Measurements from ENCODE around the gene CSTPP1. TPM values are rescaled to one million over a fixed set of nuclear protein-coding genes. Genes with fewer than 3 reads are reported as not detected.

Gene CSTPP1
- total RNA-seq, 2 experiments from 2014 or later = 14.5 to 18.2 TPM

DNA sequence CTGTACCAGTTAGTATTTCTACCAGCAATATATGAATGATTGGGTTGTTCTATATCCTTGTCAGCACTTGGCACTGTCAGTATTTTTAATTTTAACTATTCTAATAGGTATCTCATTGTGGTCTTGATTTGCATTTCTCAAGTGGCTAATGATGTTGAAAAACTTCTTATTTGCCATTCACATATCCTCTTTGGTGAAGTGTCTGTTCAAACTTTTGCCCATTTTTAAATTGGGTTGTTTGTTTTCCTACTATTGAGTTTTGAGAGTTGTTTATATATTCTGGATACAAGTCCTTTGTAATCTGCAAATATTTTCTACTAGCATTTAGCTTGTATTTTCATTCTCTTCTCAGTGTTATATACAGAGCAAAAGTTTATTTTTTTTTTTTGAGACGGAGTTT, 82.1 kb downstream of the CSTPP1 start:
- CTCF ChIA-PET = interaction anchor here (0.7 kb wide), 1 partner anchor 48 kb away, joined by 3 read pairs; no protein-coding TSS in a partner anchor

DNA sequence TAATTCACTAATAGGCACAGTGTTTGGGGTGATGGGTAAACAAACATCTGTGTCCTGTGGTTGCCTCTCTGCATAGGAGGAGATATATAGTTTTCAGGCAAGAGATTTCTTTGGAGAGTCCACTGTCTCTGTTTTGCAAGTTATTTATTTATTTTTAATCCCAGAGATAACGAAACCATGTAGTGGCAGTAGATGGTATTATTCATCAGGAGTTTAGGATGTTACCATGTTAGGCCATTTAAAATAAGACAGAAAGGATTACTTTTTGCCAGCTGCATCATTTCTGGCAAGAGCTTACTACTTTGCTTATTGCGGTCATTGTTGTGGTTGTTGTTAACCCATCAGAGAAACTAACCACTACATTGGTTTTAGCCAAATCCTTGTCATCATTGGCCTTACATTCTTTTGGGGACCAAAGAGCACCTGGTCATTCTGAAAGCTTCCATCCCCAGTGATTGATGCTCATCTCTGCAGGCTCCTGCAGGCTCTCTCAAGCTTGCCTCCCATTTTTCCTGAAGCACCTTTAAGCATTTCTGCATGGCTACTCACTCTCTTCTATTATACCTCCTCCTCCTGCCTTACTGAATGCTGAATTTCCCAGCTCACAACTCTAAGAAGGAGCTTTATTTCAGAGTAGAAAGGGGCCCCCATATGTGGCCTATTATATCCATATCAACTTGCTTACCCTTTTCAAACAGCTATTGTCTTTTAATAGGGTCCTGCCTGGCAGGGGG, 84.4 kb downstream of the CSTPP1 start:
- Mint-ChIP-seq H3K4me1 (peaks cover 4% of the 10 kb centered on the region), H3K27me3 (no peaks in the 10 kb centered on the region), H3K36me3 (no peaks in the 10 kb centered on the region), H3K4me3 (no peak overlapping the region), H3K9me3 (ENCODE audit: low read depth) (no peaks in the 10 kb centered on the region), H3K27ac (no peak overlapping the region)
- DNase-seq = no peak
- no peak for ATAC-seq
- CTCF ChIA-PET = no interaction called here

More for the DNA sequence above, 82.1 kb downstream of the CSTPP1 start:
- Mint-ChIP-seq H3K27me3 (no peaks in the 10 kb centered on the region), H3K27ac (no peak overlapping the region), H3K4me1 (peaks cover 4% of the 10 kb centered on the region), H3K36me3 (no peaks in the 10 kb centered on the region), H3K4me3 (no peak overlapping the region), H3K9me3 (ENCODE audit: low read depth) (no peaks in the 10 kb centered on the region)
- DNase-seq (no peak), ATAC-seq (no peak)

DNA sequence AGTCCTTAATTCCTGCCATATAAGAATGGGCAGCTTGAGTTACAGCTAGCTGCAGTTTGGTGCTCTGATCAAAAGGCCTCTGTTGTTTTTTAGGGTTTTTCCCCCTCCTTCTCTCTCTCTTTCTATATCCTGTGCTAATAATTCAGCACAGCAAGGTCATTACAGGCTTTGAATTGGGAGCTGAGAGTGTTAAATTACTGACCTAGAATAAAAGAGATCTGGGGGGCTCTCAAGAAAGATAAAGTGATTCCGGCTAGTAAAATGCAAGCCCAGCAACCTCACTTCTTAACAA, 84.9 kb downstream of the CSTPP1 start:
- H3K4me3 Mint-ChIP-seq = no peak overlapping the region
- peaks cover 4% of the 10 kb centered on the region for H3K4me1 Mint-ChIP-seq
- ATAC-seq (no peak), DNase-seq (no peak)
- H3K27ac Mint-ChIP-seq = no peak overlapping the region
- CTCF ChIA-PET = no interaction called here
- no peaks in the 10 kb centered on the region for H3K27me3 Mint-ChIP-seq
- H3K36me3 Mint-ChIP-seq = no peaks in the 10 kb centered on the region
- no peaks in the 10 kb centered on the region for H3K9me3 Mint-ChIP-seq (ENCODE audit: low read depth)

DNA sequence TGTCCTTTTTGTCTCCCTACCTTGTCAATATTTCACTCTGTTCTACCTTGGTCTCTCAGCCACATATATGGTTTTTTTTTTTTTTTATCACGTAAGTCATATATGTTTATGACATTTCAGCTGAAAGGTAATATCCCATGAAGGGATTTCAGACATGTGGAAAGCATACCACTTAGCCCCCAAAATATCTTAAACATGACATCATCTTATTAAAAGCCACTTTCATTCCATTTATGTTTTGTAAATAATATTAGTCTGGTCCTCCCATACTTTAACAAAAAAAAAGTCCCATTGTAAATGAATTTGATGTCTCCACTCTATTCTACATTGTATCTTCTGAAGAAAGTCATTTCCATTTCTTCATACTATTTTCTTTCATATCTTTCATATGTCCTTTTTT, 85.4 kb downstream of the CSTPP1 start:
- CTCF ChIA-PET = no interaction called here
- Mint-ChIP-seq H3K4me1 (peaks cover 4% of the 10 kb centered on the region), H3K36me3 (no peaks in the 10 kb centered on the region), H3K27ac (no peak overlapping the region), H3K27me3 (no peaks in the 10 kb centered on the region), H3K9me3 (ENCODE audit: low read depth) (no peaks in the 10 kb centered on the region), H3K4me3 (no peak overlapping the region)
- DNase-seq (no peak), ATAC-seq (no peak)

DNA sequence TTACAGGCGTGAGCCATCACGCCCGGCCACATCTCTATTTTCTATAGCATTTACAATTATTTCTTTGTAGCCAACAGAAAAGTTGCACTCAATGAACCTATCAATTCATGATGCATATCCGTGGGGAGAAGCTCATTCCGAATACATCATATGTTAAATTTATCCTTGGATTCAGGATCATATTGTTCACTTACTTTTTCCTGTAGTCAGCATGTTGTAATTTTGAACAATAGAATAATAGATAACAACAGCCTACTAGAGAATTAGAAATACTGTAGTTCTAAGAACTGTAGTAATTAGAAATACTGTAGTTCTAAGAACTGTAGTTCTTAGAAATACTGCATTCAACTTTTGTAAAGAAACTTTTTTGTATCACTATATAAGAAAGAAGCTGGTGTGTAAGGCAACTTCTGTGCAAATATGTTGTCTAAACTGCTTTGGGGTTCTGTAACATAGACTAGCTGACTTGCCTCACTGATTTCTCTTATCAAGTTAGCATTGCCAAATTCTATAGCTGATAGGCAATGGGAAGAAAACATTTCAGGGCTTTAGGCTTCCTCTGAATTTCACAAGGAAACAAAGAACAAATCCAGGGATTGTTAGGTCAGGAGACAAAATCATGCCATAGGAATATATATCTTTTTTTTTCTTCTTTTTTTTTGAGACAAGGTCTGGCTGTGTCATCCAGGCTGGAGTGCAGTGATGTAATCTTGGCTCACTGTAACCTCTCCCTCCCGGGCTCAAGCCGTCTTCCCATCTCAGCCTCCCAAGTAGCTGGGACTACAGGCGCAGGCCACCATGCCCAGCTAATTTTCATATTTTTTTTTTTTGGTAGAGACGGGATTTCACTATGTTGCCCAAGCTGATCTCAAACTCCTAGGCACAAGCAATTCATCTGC, 91.9 kb downstream of the CSTPP1 start:
- H3K4me1 Mint-ChIP-seq = peaks cover 6% of the 10 kb centered on the region
- no peak overlapping the region for H3K4me3 Mint-ChIP-seq
- no peak overlapping the region for H3K27ac Mint-ChIP-seq
- H3K27me3 Mint-ChIP-seq = no peaks in the 10 kb centered on the region
- no peaks in the 10 kb centered on the region for H3K9me3 Mint-ChIP-seq (ENCODE audit: low read depth)
- DNase-seq (no peak), ATAC-seq (no peak)
- CTCF ChIA-PET = interaction anchor here (1.1 to 1.3 kb wide), 2 partner anchors 109 to 121 kb away, joined by 3 to 4 read pairs; no protein-coding TSS in a partner anchor
- no peaks in the 10 kb centered on the region for H3K36me3 Mint-ChIP-seq

DNA sequence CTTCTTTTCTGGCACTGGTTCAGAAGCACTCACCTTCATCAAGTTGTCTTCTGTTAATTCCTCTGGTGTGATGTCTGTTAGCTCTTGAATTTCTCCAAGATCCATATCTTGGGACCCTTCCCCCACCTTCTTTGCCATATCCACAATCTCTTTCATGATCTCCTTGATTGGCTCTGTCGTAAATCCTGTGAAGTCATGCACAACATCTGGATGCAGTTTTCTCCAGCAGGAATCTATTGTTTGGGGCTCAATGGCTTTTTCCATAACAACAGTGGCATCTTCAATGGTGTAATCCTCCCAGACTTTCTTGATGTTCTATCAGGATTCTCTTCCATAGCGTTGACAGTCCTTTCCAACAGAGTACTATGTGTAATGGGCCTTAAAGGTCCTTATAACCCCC, 96.9 kb downstream of the CSTPP1 start:
- H3K27me3 Mint-ChIP-seq = no peaks in the 10 kb centered on the region
- peaks cover 2% of the 10 kb centered on the region for H3K4me1 Mint-ChIP-seq
- no peak for ATAC-seq
- H3K36me3 Mint-ChIP-seq = no peaks in the 10 kb centered on the region
- no peaks in the 10 kb centered on the region for H3K9me3 Mint-ChIP-seq (ENCODE audit: low read depth)
- H3K4me3 Mint-ChIP-seq = no peak overlapping the region
- CTCF ChIA-PET = no interaction called here
- no peak for DNase-seq
- no peak overlapping the region for H3K27ac Mint-ChIP-seq

DNA sequence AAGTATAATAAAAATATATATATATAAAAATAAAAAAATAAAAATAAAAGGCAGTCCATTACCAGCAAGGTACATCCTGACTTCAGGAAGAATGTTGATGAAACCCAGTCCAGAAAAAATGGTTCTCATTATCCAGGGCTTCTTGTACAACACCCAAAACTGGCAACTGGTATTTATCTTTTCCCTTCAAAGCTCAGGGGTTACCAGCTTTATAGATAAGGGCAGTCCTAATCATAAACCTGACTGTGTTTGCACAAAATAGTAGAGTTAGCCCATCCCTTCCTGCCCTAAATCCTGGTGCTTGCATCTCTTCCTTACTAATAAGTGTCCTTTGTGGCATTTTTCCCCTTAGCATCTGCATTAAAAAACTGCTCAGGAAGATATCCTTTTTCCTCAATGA, 97.5 kb downstream of the CSTPP1 start:
- DNase-seq (no peak), ATAC-seq (no peak)
- CTCF ChIA-PET = no interaction called here
- H3K4me3 Mint-ChIP-seq = no peak overlapping the region
- H3K27me3 Mint-ChIP-seq = no peaks in the 10 kb centered on the region
- H3K9me3 Mint-ChIP-seq (ENCODE audit: low read depth) = no peaks in the 10 kb centered on the region
- H3K4me1 Mint-ChIP-seq = no peaks in the 10 kb centered on the region
- H3K27ac Mint-ChIP-seq = no peak overlapping the region
- no peaks in the 10 kb centered on the region for H3K36me3 Mint-ChIP-seq

DNA sequence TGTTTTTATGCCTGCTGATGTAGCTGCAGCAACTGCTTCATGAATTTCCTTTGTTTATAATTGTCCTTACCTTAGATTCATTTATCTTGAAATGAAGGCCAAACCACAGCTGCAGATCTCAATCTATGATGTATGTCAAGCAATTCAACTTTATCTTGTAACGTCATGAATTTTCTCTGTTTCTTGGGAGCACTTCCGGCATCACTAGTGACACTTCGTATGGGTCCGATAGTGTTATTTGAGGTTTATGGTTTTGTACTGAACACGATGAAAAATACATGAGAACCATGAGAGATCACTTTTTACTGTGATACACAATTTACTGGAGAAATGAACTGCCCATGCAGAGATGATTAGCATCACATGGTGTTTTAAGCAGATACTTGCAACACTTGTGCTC, 98.5 kb downstream of the CSTPP1 start:
- no peaks in the 10 kb centered on the region for H3K36me3 Mint-ChIP-seq
- H3K27ac Mint-ChIP-seq = no peak overlapping the region
- H3K9me3 Mint-ChIP-seq (ENCODE audit: low read depth) = no peaks in the 10 kb centered on the region
- H3K4me3 Mint-ChIP-seq = no peak overlapping the region
- H3K27me3 Mint-ChIP-seq = no peaks in the 10 kb centered on the region
- CTCF ChIA-PET = no interaction called here
- no peaks in the 10 kb centered on the region for H3K4me1 Mint-ChIP-seq
- DNase-seq (no peak), ATAC-seq (no peak)

DNA sequence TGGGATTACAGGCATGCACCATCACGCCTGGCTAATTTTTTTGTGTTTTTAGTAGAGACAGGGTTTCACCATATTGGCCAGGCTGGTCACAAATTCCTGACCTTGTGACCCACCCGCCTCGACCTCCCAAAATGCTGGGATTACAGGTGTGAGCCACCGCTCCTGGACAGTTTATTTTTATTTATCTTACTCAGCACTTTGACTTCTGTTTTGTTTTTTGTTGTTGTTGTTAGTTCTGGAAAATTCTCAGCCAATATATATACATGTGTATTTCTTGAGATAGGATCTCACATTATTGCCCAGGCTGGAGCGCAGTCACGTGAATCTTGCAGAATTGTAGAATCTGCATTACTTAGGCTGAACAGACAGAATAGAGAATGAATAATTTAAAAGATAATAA, 107.6 kb downstream of the CSTPP1 start:
- Mint-ChIP-seq H3K27ac (no peak overlapping the region), H3K36me3 (no peaks in the 10 kb centered on the region), H3K9me3 (ENCODE audit: low read depth) (no peaks in the 10 kb centered on the region), H3K4me3 (no peak overlapping the region), H3K27me3 (no peaks in the 10 kb centered on the region), H3K4me1 (no peaks in the 10 kb centered on the region)
- no peak for DNase-seq
- no peak for ATAC-seq
- CTCF ChIA-PET = no interaction called here

DNA sequence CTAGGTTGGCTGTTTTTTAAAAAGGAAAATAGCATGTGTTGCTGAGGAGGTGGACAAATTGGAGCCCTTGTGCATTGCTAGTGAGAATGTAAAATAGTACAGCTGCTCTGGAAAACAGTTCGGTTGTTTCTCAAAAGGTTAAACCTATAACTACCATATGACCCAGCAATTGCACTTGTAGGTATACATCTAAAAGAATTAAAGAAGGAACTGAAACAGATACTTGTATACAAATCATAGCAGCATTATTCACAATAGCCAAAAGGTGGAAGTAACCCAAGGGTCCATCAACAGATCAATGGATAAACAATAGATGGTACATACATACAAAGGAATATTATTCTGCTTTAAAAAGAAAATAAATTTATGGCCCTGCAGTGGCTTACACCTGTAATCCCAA, 111.4 kb downstream of the CSTPP1 start:
- no peaks in the 10 kb centered on the region for H3K4me1 Mint-ChIP-seq
- CTCF ChIA-PET = no interaction called here
- H3K9me3 Mint-ChIP-seq (ENCODE audit: low read depth) = no peaks in the 10 kb centered on the region
- H3K27me3 Mint-ChIP-seq = no peaks in the 10 kb centered on the region
- no peak overlapping the region for H3K27ac Mint-ChIP-seq
- no peak overlapping the region for H3K4me3 Mint-ChIP-seq
- DNase-seq (no peak), ATAC-seq (no peak)
- H3K36me3 Mint-ChIP-seq = peaks cover 5% of the 10 kb centered on the region

DNA sequence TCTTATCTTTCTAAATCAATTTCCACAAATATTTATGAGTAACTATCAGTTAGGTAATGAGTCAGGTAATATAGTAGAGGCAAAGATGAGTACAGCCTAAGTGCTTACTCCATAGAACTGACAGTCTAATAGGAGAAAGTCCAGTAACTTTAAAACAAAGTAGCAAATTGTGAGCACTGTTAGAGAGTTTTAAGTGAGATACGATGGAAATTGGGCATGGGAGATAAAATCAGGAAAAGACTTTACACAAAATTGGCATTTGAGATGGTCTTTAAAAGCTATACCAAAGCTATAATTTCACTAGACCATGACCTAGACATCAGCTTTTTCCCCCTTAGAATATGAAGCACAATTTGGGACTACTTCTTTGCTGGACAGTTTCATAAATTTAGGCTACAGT, 113.7 kb downstream of the CSTPP1 start:
- ATAC-seq (no peak), DNase-seq (no peak)
- Mint-ChIP-seq H3K9me3 (ENCODE audit: low read depth) (no peaks in the 10 kb centered on the region), H3K4me3 (no peak overlapping the region), H3K4me1 (no peaks in the 10 kb centered on the region), H3K36me3 (peaks cover 6% of the 10 kb centered on the region), H3K27me3 (no peaks in the 10 kb centered on the region), H3K27ac (no peak overlapping the region)
- CTCF ChIA-PET = interaction anchor here (0.8 to 1.2 kb wide), 2 partner anchors 31 to 324 kb away, joined by 3 read pairs; no protein-coding TSS in a partner anchor

DNA sequence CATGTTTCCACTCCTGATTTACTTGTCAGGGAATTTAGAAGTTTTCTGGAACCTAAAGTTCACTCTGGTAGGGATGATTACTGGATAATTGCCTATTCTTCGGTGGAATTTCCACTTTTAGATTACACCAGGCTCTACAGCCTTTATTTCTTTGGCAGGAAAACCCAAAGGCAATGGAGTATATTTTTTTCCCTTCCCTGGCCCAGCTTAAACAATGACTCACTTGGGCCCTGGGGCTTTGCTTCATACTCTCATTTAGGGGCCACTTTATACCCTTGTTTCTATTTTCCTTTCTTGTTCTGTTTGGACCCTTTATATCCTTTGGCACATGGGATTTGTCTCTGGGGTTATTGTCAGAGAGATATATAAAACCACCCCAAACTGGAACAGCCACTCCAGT, 114.7 kb downstream of the CSTPP1 start:
- Mint-ChIP-seq H3K9me3 (ENCODE audit: low read depth) (no peaks in the 10 kb centered on the region), H3K4me3 (no peak overlapping the region), H3K27me3 (no peaks in the 10 kb centered on the region), H3K27ac (no peak overlapping the region), H3K4me1 (no peaks in the 10 kb centered on the region), H3K36me3 (peaks cover 6% of the 10 kb centered on the region)
- ATAC-seq (no peak), DNase-seq (no peak)
- CTCF ChIA-PET = no interaction called here

DNA sequence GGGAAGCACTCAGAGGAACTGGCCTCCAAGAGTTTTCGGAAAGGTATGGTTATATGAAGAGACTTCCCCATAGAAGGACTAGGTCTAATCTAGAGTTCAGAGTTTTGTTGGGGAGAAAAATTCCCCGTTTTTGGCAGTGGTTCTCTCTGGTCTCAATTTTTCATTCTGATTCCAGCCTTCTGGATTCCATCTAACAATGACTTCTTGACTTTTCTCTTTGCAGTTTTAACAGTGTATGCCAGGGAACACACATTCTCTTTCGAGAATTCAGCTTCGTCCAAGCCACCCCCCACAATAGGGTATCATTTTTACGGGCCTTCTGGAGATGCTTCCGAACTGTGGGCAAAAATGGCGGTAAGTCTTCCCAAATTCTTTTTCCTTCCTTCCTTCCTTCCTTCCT, 115.6 kb downstream of the CSTPP1 start:
- CTCF ChIA-PET = no interaction called here
- Mint-ChIP-seq H3K27ac (no peak overlapping the region), H3K4me1 (no peaks in the 10 kb centered on the region), H3K27me3 (no peaks in the 10 kb centered on the region), H3K4me3 (no peak overlapping the region), H3K36me3 (peaks cover 6% of the 10 kb centered on the region), H3K9me3 (ENCODE audit: low read depth) (no peaks in the 10 kb centered on the region)
- no peak for DNase-seq
- ATAC-seq = no peak

DNA sequence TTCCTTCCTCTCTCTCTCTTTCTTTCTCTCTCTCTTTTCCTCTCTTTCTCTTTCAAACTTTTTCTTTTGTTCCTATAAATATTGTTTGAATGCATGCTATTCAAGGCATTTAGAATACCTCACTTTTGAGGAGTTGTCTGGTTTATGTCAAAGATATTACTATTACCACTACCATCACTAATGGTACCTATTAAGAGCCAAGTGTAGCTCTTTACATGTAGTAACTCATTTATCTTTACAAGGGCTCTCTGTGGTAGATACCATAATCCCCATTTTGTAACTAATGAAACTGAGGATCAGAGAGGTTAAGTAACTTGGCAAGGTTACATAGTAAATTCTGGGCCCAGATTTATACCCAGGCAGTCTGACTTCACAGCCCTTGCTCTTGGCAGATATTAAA, 116.0 kb downstream of the CSTPP1 start:
- Mint-ChIP-seq H3K27me3 (no peaks in the 10 kb centered on the region), H3K4me1 (no peaks in the 10 kb centered on the region), H3K9me3 (ENCODE audit: low read depth) (no peaks in the 10 kb centered on the region), H3K27ac (no peak overlapping the region), H3K36me3 (peaks cover 9% of the 10 kb centered on the region), H3K4me3 (no peak overlapping the region)
- DNase-seq (no peak), ATAC-seq (no peak)
- CTCF ChIA-PET = no interaction called here

Data from activated CD8-positive, alpha-beta memory T cell treated with anti-CD3 and anti-CD28 coated beads, Interleukin-2, amount 10 ng/mL, durations not matched to agents 7 days and 5 days (primary cell).